ENCODE measurements around the gene NEURL1.
"Not testable (repeated sequence)": the region's sequence is repeated elsewhere in the genome, so short reads cannot be mapped to it uniquely, and the experiment has no call there.

The NEURL1 gene

GRCh38 chr10:103497161-103497915 is 3.8 kb downstream of the NEURL1 start:
- no peak for DNase-seq

DNA sequence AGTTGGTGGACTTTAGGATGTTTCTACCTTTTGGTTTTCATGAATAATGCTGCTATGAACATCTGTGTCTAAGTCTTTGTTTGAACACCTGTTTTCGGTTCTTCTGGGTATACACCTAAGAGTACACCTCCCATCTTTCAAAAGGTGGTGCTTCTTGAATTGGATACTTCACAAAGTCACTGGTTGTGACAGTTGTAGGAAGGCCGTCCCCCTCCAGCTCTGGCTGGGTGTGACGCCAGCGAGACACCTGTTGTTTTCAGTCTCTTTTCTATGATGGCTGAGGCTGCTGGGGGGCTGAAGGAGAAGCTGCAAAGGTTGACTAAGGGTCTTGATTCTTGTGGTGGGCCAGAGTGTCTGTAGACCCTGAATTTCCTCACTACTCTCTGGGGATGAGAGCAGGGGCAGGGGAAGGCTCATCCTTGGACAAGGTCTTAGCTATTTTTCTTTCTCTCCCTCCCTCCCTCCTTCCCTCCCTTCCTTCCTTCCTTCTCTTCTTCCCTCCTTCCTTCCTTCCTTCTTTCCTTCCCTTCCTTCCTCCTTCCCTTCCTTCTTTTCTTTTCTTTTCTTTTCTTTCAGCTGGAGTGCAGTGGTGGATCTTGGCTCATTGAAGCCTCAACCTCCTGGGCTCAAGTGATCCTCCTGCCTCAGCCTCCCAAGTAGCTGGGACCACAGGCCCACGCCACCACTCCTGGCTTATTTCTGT is 5.6 kb downstream of the NEURL1 start:
- DNase-seq = peak; percentile 98

DNA sequence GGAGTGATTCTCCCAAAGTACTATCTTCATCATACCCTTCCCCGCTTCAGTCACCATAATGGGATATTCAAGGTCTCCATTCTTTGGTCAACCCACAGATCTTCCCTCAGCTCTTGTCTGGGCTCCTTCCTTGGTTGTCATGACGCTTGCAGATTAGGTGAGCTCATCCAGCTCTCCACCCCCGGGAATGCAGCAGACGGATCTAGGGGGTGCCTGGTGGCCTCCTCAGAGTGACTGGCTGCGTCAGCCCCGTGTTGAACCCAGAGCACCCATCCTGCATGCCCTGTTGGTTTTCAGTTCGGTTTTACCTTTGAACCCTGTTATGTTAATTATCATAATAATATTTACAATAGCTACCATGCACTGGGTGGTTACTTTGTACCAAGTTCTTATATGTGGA is 6.4 kb downstream of the NEURL1 start:
- no peak for DNase-seq

- no peak for DNase-seq
Observed at GRCh38 chr10:103500481-103500880, 7.0 kb downstream of the NEURL1 start.

GRCh38 chr10:103501186-103501585 is 7.7 kb downstream of the NEURL1 start:
- DNase-seq = no peak

DNA sequence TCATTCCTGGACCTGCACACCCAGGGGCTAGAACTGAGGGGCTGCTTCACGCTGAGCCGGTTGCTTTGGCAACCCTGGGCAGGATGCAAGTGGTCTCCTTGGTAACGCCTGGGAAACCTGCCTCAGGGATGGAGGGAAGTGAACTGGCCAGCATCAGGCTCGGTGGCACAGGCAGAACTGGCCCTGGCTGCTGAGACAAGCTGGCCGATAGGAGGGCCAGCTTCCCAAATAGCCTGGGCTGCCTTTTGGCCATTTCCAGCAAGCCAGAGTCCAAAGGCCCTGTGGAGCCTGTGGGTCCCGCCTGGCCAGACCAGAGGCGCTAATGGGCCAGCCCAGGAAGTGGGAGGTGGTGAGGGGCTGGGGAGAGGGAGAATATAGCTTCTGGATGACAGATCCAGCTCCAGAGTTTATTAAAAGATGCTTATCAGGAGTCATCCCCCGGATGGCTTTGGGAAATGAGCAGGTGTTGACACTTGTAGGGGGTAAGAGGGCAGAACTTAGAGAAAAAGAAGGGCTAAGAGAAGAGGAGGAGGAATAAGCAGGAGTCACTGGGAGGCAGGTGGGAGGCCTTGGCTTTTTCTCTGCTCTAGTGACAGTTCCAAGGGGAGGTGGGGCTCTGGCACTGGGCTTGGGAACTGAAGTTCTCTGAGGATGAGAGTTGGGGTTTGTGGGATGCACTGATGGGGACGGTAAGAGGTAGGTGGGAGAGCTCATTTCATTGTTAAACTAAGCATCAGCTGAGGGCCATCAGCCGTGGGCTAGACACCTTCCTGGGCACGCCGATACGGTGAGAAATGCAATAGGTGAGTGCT is 9.6 kb downstream of the NEURL1 start:
- peak; percentile 50 for DNase-seq

DNA sequence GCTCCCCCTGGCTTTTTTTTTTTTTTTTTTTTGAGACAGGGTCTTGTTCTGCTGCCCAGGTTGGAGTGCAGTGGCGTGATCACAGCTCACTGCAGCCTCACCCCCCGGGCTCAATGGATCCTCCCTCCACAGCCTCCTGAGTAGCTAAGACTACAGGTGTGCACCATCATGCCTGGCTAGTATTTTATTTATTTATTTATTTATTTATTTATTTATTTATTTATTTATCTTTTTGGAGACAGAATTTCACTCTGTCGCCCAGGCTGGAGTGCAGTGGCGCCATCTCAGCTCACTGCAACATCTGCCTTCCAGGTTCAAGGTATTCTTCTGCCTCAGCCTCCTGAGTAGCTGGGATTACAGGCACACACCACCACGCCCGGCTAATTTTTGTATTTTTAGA is 10.3 kb downstream of the NEURL1 start:
- not testable (repeated sequence) for DNase-seq

GRCh38 chr10:103504181-103504783 is 10.8 kb downstream of the NEURL1 start:
- DNase-seq = peak; percentile 75

DNA sequence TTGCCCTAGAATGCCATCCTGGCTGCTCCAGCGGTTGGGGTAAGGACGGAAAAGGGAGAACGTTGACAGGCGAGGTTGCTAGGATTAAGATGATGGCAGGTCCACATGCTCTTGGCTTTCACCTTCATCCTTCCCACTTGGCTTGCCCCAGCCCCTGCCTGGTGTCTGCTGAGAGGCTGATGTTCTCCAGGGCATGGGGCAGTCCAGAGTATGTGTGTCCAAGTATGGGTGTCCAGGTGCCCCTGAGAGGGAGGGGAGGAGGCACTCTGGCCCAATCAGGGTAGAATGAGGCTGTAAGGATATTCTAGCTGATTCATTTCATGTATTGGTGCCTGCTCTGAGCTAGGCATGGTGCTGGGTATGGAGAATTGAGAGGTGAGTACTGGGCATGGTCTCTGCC is 12.6 kb downstream of the NEURL1 start:
- no peak for DNase-seq

GRCh38 chr10:103507235-103508191 is 14.0 kb downstream of the NEURL1 start:
- DNase-seq = peak; percentile 99

DNA sequence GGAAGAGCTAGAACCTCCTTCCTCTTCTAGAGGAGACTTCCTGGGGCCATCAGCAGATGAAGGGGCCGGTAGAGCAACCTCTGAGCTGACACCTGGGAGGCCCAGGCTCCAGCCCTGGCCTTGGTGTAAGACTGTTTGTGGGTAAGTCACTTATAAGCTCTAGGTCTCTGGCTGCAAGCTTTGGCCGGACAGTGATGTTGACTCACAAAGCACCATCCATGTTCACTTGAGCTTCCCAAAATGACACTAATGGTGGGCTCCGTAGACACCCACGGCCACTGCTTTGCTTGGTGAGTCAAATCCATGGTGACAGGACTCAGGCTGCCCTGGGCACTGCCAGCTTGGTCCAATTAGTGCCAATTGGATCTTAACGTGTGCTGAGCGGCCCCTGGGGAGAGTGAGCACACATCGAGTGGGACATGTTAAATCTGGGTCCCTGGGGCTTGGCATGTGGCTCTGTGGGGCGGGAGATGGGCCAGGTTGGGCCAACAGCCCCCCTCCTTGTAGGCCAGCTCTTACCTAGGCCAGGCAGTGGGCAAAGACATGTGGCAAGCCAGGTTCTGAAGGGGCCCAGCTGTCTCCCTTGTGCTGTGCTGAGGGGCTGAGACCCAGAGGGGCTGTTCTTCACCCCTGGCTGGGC is 16.7 kb downstream of the NEURL1 start:
- DNase-seq = no peak

GRCh38 chr10:103510791-103511752 is 17.6 kb downstream of the NEURL1 start:
- DNase-seq = no peak

DNA sequence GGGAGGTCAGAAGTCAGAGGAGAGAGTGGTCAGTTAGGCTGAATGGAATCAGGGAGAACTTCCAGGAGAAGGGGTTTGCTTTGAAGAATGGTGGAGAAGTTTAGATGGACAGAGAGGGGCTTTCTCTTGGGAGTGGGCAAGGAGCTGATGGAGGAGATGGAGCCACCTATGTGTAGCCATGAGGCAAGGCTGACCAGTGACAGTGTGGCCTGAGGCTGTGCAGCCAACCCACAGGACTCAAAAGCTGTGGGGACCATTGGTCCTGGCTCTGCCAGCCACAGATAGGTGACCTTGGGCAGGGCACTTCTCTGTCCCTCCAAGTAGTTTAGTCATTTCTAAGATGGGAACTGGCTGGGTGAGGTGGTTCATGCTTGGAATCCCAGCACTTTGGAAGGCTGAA is 18.7 kb downstream of the NEURL1 start:
- no peak for DNase-seq

DNA sequence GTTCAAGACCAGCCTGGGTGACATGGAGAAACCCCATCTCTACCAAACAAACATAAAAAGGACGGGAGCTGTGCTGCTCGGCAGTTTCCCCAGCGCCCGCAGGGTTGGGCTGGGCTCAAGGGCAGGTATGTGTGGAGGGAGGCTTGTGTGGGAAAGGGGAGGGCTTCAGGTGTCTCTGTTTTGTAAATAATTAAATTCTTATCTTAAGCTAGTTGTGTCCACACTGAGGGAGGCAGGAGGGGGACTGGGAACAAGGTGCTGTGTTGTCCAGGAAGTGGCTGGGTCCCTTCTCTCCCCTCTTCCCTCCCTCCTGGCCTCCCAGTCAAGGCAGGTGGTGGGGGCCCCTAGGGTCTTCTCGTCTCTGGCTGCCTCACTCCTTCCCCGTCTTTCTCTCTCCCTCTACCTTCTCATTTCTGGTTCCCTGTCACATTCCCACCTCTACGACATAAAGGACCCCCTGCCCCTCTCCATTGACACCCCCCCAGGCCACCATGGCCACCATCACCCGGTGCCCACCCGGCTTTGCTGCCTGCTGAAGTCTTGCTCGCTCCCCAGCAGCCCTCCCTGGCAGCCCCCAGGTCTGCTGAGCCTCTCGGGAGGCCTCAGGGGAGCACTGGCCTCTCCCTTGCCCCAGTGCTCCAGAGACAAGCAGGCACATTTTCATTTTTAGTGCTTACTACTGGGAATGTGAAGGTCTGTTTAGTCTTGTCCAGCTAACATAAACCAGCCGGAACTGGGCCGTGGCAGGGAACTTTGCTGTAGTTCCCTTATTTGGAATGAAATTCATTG is 19.3 kb downstream of the NEURL1 start:
- DNase-seq = peak; percentile 48

DNA sequence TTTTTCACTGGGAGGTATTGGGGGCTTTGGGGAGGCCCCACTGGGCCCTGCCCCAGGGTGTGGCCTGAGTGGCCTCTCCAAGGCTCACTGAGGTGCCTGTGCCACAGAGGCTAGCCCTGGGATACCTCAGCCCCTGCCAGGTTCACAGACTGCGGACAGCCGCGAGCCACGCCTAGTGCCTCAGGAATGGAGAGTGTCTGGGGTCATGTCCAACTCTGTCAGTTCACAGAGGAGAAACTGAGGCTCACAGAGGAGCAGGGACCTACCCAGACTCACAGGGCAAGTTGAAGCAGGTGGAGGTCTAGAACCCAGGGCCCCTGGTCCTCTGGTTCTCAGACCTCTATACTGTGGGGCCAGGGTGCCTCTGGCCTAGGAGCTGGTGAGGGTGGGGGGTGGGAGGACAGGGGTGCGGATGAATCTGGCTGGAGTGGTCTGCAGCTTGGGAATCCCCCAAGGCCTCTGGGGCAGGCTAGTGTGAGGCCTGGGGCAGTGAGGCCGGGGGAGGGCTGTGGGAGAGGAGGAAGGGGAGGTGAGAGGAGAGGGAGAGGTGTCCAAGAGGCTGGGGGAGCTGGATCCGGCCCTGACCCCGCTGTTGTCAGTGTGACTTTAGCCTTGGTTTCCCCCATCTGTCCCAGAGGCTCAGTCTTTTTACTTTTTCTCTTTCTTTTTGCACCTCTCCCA is 20.0 kb downstream of the NEURL1 start:
- DNase-seq = no peak

- no peak for DNase-seq
Observed at GRCh38 chr10:103514244-103514643, 20.7 kb downstream of the NEURL1 start.

GRCh38 chr10:103517234-103518085 is 24.0 kb downstream of the NEURL1 start:
- DNase-seq = no peak

DNA sequence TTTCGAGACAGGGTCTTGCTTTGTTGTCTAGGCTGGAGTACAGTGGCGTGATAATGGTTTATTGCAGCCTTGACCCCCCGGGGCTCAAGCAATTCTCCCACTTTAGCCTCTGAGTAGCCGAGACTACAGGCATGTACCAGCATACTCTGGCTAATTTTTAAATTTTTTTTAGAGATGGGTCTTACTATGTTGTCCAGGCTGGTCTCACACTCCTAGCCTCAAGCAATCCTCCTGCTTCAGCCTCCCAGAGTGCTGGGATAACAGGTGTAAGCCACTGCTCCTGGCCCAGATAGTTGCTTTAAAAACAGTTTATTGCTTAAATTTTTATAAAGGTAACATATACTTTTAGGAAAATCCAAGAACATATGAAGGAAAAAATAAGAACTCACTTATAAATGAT is 26.3 kb downstream of the NEURL1 start:
- no peak for DNase-seq
